HL-60 (cell line): ENCODE results near the gene RPL10.

ENCODE experiments used
- CTCF ChIP-seq: IDR thresholded peaks from one replicate; pipeline ENCODE4 v1.5.1; 2011; ENCODE audit warnings: low read length, control low read depth, inconsistent platforms; ENCODE audit not compliant: insufficient read depth
- GABPA ChIP-seq: IDR thresholded peaks from 2 replicates; pipeline ENCODE4 v1.6.1; 2012; ENCODE audit warnings: low read depth
- POLR2AphosphoS5 ChIP-seq: IDR thresholded peaks from 2 replicates; pipeline ENCODE4 v1.6.1; 2012; ENCODE audit warnings: low read depth
- REST ChIP-seq: IDR thresholded peaks from 2 replicates; pipeline ENCODE4 v1.6.1; 2012; ENCODE audit warnings: low read depth; ENCODE audit not compliant: insufficient replicate concordance

- TF ChIP-seq CTCF, result no peak
- no peak for TF ChIP-seq POLR2AphosphoS5
- no peak for TF ChIP-seq REST
- TF ChIP-seq GABPA, result no peak
Observed at GRCh38 chrX:154352012-154352401, 46.2 kb upstream of the RPL10 start.
